Psoas muscle (tissue), 8 donors: ENCODE data around the gene TNFAIP8L2. TPM values are rescaled to one million over a fixed set of nuclear protein-coding genes. Genes with fewer than 3 reads are reported as not detected.

Experiments used
- ATAC-seq, 4 donors: fragments of 200-7000 bp; cut with Tn5 transposase; one replicate each; pipeline ENCODE4 v1.9.1; 2020; ENCODE audit warnings: moderate library complexity in 3 of 4, mild to moderate bottlenecking in 2 of 4
- DNase-seq, 2 donors: peaks; one replicate each; pipeline ENCODE4 v3.0.0-alpha.2; 2020
- H3K27ac ChIP-seq: fragments of 200-600 bp; one replicate; pipeline ENCODE4 v1.8.0; 2022
- H3K27me3 ChIP-seq, 3 donors: fragments of 200-600 bp in 1 of 3; one replicate each; pipeline versions ENCODE4 v1.6.1 to v1.8.0; 2013 to 2022; ENCODE audit warnings: low read length in 2 of 3, mild to moderate bottlenecking in 2 of 3, moderate library complexity in 1 of 3; ENCODE audit not compliant: insufficient read depth in 3 of 3
- H3K36me3 ChIP-seq, 2 donors: fragments of 200-600 bp in 1 of 2; one replicate each; pipeline versions ENCODE4 v1.6.1 to v1.8.0; 2013 to 2022; ENCODE audit warnings: low read depth in 1 of 2, mild to moderate bottlenecking in 1 of 2, moderate library complexity in 1 of 2; ENCODE audit not compliant: insufficient read depth in 1 of 2
- H3K4me1 ChIP-seq: fragments of 200-600 bp; one replicate; pipeline ENCODE4 v1.8.0; 2022
- H3K4me3 ChIP-seq: fragments of 200-600 bp; one replicate; pipeline ENCODE4 v1.8.0; 2022; ENCODE audit warnings: mild to moderate bottlenecking
- H3K9me3 ChIP-seq: fragments of 200-600 bp; one replicate; pipeline ENCODE4 v1.8.0; 2022
- WGBS, 3 donors: extraction: QIAGEN DNeasy Blood & Tissue Kit; methylation state at CpG; one replicate each; pipeline versions ENCODE4 v1.1.6 to v1.1.7; 2013; 5-methylcytosine and 5-hydroxymethylcytosine counted together
- intact Hi-C, 2 donors: fragments of 100-400 bp; cut with DNase I; formaldehyde crosslinking; loops; one replicate each; pipeline versions ENCODE4 v1.11.0 to v1.14.2; 2022
- polyA plus RNA-seq, 3 donors: library from polyadenylated mRNA; stranded (reverse); fragments of 200-250 nt; gene quantifications; one replicate each; pipeline ENCODE4 v1.2.3, GENCODE V29; 2013
- total RNA-seq, 4 donors: library from RNA; stranded (reverse); fragmentation: NEBNext Ultra II Directional in 2 of 4; extraction: Animal tissue kit (Norgen Biotek cat#: 25700) in 2 of 4; gene quantifications; one replicate each; pipeline versions ENCODE4 v1.2.1 to v1.2.4, GENCODE V29; 2021 to 2023
- TF ChIP-seq, protein P1 (sequence below): fragments of 200-600 bp; IDR thresholded peaks from one replicate; pipeline ENCODE4 v1.8.0; 2022; ENCODE audit warnings: antibody characterized with exemption
- donor health status: healthy with polysubstance abuse.
- donor health status: DM: no; HTN: no; CAD: no; lungs with moderate emphysema.
- donor health status: Bipolar disorder and iron deficiency.
- donor health status: healthy.
- donor health status: DM: yes; HTN: yes; CAD: no.
- donor health status: DM: no; HTN: no; CAD: no.
- donor health status: DM: no; HTN: no; CAD: no.
- donor health status: DM: yes; HTN: yes; CAD: no.

The TNFAIP8L2 gene
- total and polyA plus RNA-seq, 7 donors: 0.56 to 1.3 (median 0.90) TPM

GRCh38 chr1:151124763-151125403 lies 31.6 kb upstream of the TNFAIP8L2 start:
- 76 to 77% (median 76%) methylated on average over 5 of the region's 5 CpGs for WGBS, 3 donors
- peaks cover 4 to 23% of the 10 kb centered on the region in 2 donors for H3K36me3 ChIP-seq
- no peak for ATAC-seq

DNA sequence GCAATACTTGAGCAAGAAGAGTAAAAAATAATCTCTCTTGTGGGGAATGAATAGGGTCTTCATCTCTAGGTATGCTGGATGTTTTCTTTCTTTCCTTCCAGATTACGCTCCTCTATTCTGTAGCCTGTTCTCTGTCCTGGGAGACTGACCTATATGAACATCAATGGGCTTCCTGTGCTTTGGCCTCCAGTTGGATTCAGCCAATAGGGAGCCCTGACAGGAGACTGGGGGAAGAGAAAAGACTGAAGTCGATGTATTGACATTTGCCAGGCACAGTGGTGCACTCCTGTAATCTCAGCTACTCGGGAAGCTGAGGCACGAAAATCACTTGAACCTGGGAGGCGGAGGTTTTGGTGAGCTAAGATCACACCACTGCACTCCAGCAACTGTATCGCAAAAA lies 27.6 kb upstream of the TNFAIP8L2 start:
- TF ChIP-seq, protein P1, sequence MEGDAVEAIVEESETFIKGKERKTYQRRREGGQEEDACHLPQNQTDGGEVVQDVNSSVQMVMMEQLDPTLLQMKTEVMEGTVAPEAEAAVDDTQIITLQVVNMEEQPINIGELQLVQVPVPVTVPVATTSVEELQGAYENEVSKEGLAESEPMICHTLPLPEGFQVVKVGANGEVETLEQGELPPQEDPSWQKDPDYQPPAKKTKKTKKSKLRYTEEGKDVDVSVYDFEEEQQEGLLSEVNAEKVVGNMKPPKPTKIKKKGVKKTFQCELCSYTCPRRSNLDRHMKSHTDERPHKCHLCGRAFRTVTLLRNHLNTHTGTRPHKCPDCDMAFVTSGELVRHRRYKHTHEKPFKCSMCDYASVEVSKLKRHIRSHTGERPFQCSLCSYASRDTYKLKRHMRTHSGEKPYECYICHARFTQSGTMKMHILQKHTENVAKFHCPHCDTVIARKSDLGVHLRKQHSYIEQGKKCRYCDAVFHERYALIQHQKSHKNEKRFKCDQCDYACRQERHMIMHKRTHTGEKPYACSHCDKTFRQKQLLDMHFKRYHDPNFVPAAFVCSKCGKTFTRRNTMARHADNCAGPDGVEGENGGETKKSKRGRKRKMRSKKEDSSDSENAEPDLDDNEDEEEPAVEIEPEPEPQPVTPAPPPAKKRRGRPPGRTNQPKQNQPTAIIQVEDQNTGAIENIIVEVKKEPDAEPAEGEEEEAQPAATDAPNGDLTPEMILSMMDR: no peak
- WGBS, 3 donors: 50 to 66% (median 58%) methylated on average over 5 to 6 of the region's 6 CpGs

More at GRCh38 chr1:151124763-151125403, 31.6 kb upstream of the TNFAIP8L2 start:
- no peak overlapping the region for H3K4me3 ChIP-seq
- intact Hi-C loops: loop anchor here in 1 of 2 donors (5.0 kb wide), 1 partner anchor 53 kb away; the partner anchor contains the start of gene GABPB2
- no peaks in the 10 kb centered on the region for H3K9me3 ChIP-seq
- DNase-seq: no peak
- no peak overlapping the region for H3K27ac ChIP-seq
- no peaks in the 10 kb centered on the region for H3K4me1 ChIP-seq
- TF ChIP-seq, protein P1: no peak
- no peaks in the 10 kb centered on the region for H3K27me3 ChIP-seq

DNA sequence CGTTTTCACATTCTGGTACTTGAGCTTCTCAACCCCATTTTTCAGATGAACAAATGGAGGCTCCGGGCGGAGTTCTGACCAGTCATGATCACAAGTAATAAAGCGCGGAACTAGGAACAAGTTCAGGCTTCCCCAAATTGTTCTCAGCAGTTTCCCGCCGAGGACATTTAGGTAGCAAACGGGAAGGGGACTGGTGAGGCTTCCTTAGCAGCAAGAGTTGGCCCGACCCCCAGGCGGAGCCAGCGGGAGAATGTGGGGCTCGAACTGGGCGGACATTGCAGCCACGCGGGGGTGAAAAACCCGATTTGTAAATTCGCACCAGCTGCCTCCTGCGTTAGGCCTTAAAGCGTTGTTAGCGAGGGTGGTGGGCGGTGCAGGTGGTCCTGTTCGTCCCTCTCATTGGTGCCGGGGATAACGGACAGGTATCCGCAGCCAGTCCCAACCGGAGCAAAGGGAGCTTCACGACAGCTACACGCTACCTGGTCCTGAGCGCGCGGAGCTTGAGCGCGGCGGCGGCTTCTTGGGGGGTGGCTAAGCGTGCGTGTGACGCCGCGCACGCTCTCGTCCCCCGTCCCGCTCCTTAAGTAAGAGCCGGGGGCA lies 25.4 kb upstream of the TNFAIP8L2 start:
- DNase-seq (peak; percentile 77 to 87), ATAC-seq (peak; percentile 53 to 71 (median 63))
- peak overlapping the region; percentile 50 for H3K4me3 ChIP-seq
- no peaks in the 10 kb centered on the region for H3K9me3 ChIP-seq
- peaks cover 4% of the 10 kb centered on the region for H3K4me1 ChIP-seq
- intact Hi-C loops: no loop called here
- peaks cover 0 to 44% of the 10 kb centered on the region in 2 donors for H3K36me3 ChIP-seq
- TF ChIP-seq, protein P1: no peak
- no peaks in the 10 kb centered on the region for H3K27me3 ChIP-seq
- peak overlapping the region; percentile 54 for H3K27ac ChIP-seq
- WGBS, 3 donors: 36 to 50% (median 38%) methylated on average over 45 of the region's 45 CpGs

More for the DNA sequence above, 27.6 kb upstream of the TNFAIP8L2 start:
- Histone ChIP-seq H3K4me1 (peaks cover 4% of the 10 kb centered on the region), H3K4me3 (no peak overlapping the region), H3K27ac (no peak overlapping the region), H3K36me3 (peaks cover 0 to 21% of the 10 kb centered on the region in 2 donors), H3K27me3 (no peaks in the 10 kb centered on the region), H3K9me3 (no peaks in the 10 kb centered on the region)
- intact Hi-C loops: loop anchor here in 1 of 2 donors (5.0 kb wide), 1 partner anchor 56 kb away; the partner anchor contains the start of gene GABPB2
- DNase-seq: no peak
- peak in 1 of 4 donors; percentile 20 for ATAC-seq

GRCh38 chr1:151131701-151132334 lies 24.6 kb upstream of the TNFAIP8L2 start:
- Histone ChIP-seq H3K4me1 (peaks cover 4% of the 10 kb centered on the region), H3K27me3 (no peaks in the 10 kb centered on the region), H3K36me3 (peaks cover 0 to 51% of the 10 kb centered on the region in 2 donors), H3K9me3 (no peaks in the 10 kb centered on the region), H3K27ac (peak overlapping the region; percentile 54), H3K4me3 (peak overlapping the region; percentile 50)
- peak; percentile 39 to 66 for DNase-seq
- WGBS, 3 donors: 50 to 62% (median 57%) methylated on average over 39 of the region's 39 CpGs
- peak in 3 of 4 donors; percentile 9 to 38 (median 32) for ATAC-seq
- TF ChIP-seq, protein P1: no peak
- intact Hi-C loops: no loop called here
